Neural cell (in vitro differentiated cells): Measurements from ENCODE around the gene MYOCD.

Source experiments
- EP300 ChIP-seq: fragments of 450-650 bp; conservative IDR thresholded peaks from 2 replicates; pipeline ENCODE4 v1.6.1; 2014; ENCODE audit warnings: antibody characterized with exemption, mild to moderate bottlenecking, moderate library complexity; ENCODE audit not compliant: poor library complexity, severe bottlenecking
- EZH2 ChIP-seq: fragments of 200-600, 300-800 bp; shearing (Covaris generic), sonication (generic); IDR thresholded peaks from 2 replicates; pipeline ENCODE4 v1.6.1; 2014; ENCODE audit warnings: antibody characterized with exemption, low read length, borderline replicate concordance, mild to moderate bottlenecking; ENCODE audit not compliant: insufficient read depth, poor library complexity, severe bottlenecking
- MXI1 ChIP-seq: fragments of 450-650 bp; conservative IDR thresholded peaks from 2 replicates; pipeline ENCODE4 v1.6.1; 2014; ENCODE audit warnings: antibody characterized with exemption, mild to moderate bottlenecking; ENCODE audit not compliant: poor library complexity, severe bottlenecking
- POLR2AphosphoS5 ChIP-seq: IDR thresholded peaks from 2 replicates; pipeline ENCODE4 v1.6.1; 2012
- RAD21 ChIP-seq: fragments of 450-650 bp; conservative IDR thresholded peaks from 2 replicates; pipeline ENCODE4 v1.6.1; 2014; ENCODE audit warnings: antibody characterized with exemption, mild to moderate bottlenecking, moderate library complexity
- SMC3 ChIP-seq: fragments of 450-650 bp; conservative IDR thresholded peaks from 2 replicates; pipeline ENCODE4 v1.6.1; 2014; ENCODE audit warnings: antibody characterized with exemption, mild to moderate bottlenecking, moderate library complexity; ENCODE audit not compliant: poor library complexity
- TAF1 ChIP-seq: IDR thresholded peaks from 2 replicates; pipeline ENCODE4 v1.6.1; 2012; ENCODE audit warnings: low read depth
- TF ChIP-seq, protein P1 (sequence below): fragments of 450-650 bp; IDR thresholded peaks from 2 replicates; pipeline ENCODE4 v1.5.1; 2014; ENCODE audit warnings: antibody characterized with exemption, mild to moderate bottlenecking, moderate library complexity; ENCODE audit not compliant: poor library complexity, severe bottlenecking
- TF ChIP-seq, protein P2 (sequence below): IDR thresholded peaks from 2 replicates; pipeline ENCODE4 v1.6.1; 2012; ENCODE audit warnings: borderline replicate concordance

DNA sequence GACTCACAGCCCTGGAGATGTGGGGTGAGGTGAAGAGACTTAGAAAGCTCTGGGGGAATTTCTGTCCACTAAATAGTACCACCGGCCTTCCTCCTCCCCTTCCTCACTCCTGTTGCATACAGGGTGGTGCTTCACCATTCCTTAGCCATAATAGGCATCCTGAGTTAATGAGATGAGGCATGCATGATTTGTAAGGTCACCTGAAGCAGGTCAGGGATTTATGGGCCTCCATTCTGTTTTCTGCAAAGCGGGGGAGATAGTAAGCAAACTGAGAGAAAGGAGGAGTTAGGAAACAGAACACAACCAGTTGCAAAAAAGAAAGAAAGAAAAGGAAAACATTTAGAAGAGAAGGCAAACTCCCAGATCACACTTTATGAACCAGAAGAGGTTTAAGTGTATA lies 9.3 kb upstream of the MYOCD start:
- TF ChIP-seq, protein P1, sequence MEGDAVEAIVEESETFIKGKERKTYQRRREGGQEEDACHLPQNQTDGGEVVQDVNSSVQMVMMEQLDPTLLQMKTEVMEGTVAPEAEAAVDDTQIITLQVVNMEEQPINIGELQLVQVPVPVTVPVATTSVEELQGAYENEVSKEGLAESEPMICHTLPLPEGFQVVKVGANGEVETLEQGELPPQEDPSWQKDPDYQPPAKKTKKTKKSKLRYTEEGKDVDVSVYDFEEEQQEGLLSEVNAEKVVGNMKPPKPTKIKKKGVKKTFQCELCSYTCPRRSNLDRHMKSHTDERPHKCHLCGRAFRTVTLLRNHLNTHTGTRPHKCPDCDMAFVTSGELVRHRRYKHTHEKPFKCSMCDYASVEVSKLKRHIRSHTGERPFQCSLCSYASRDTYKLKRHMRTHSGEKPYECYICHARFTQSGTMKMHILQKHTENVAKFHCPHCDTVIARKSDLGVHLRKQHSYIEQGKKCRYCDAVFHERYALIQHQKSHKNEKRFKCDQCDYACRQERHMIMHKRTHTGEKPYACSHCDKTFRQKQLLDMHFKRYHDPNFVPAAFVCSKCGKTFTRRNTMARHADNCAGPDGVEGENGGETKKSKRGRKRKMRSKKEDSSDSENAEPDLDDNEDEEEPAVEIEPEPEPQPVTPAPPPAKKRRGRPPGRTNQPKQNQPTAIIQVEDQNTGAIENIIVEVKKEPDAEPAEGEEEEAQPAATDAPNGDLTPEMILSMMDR = no peak
- no peak for TF ChIP-seq POLR2AphosphoS5
- TF ChIP-seq EP300 = no peak
- TF ChIP-seq, protein P2, sequence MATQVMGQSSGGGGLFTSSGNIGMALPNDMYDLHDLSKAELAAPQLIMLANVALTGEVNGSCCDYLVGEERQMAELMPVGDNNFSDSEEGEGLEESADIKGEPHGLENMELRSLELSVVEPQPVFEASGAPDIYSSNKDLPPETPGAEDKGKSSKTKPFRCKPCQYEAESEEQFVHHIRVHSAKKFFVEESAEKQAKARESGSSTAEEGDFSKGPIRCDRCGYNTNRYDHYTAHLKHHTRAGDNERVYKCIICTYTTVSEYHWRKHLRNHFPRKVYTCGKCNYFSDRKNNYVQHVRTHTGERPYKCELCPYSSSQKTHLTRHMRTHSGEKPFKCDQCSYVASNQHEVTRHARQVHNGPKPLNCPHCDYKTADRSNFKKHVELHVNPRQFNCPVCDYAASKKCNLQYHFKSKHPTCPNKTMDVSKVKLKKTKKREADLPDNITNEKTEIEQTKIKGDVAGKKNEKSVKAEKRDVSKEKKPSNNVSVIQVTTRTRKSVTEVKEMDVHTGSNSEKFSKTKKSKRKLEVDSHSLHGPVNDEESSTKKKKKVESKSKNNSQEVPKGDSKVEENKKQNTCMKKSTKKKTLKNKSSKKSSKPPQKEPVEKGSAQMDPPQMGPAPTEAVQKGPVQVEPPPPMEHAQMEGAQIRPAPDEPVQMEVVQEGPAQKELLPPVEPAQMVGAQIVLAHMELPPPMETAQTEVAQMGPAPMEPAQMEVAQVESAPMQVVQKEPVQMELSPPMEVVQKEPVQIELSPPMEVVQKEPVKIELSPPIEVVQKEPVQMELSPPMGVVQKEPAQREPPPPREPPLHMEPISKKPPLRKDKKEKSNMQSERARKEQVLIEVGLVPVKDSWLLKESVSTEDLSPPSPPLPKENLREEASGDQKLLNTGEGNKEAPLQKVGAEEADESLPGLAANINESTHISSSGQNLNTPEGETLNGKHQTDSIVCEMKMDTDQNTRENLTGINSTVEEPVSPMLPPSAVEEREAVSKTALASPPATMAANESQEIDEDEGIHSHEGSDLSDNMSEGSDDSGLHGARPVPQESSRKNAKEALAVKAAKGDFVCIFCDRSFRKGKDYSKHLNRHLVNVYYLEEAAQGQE = no peak
- TF ChIP-seq SMC3 = no peak
- TF ChIP-seq EZH2 = no peak
- no peak for TF ChIP-seq TAF1
- TF ChIP-seq RAD21 = no peak
- no peak for TF ChIP-seq MXI1
